Glutamatergic neuron (in vitro differentiated cells): ENCODE results near the gene DOCK1. TPM values are rescaled to one million over a fixed set of nuclear protein-coding genes. Genes with fewer than 3 reads are reported as not detected.

ENCODE experiments used
- DNase-seq: peaks from one replicate; pipeline ENCODE4 v3.0.0; 2022
- H3K27ac Mint-ChIP-seq: one replicate; pipeline ENCODE4 v1.8.0; 2020; ENCODE audit warnings: mild to moderate bottlenecking, mixed read lengths, inconsistent platforms; ENCODE audit not compliant: unreplicated experiment
- H3K27me3 Mint-ChIP-seq: one replicate; pipeline ENCODE4 v1.8.0; 2020; ENCODE audit warnings: mild to moderate bottlenecking, moderate library complexity, mixed read lengths, inconsistent platforms; ENCODE audit not compliant: unreplicated experiment
- H3K36me3 Mint-ChIP-seq: one replicate; pipeline ENCODE4 v1.8.0; 2020; ENCODE audit warnings: mild to moderate bottlenecking, mixed read lengths, inconsistent platforms; ENCODE audit not compliant: unreplicated experiment
- H3K4me1 Mint-ChIP-seq: one replicate; pipeline ENCODE4 v1.8.0; 2020; ENCODE audit warnings: mild to moderate bottlenecking, low read depth, mixed read lengths, inconsistent platforms; ENCODE audit not compliant: unreplicated experiment
- H3K4me3 Mint-ChIP-seq: one replicate; pipeline ENCODE4 v1.8.0; 2020; ENCODE audit warnings: mild to moderate bottlenecking, mixed read lengths, inconsistent platforms; ENCODE audit not compliant: unreplicated experiment
- H3K9me3 Mint-ChIP-seq: one replicate; pipeline ENCODE4 v1.8.0; 2020; ENCODE audit warnings: mild to moderate bottlenecking, moderate library complexity, mixed read lengths, inconsistent platforms; ENCODE audit not compliant: unreplicated experiment
- CTCF ChIP-seq: fragments of 200-600 bp; sonication (generic); IDR thresholded peaks from one replicate; pipeline ENCODE4 v1.5.0; 2021; ENCODE audit not compliant: partially characterized antibody, unreplicated experiment
- total RNA-seq: library from RNA; stranded (reverse); fragmentation: NEBNext Ultra II Directional; extraction: Animal tissue kit (Norgen Biotek cat#: 25700); gene quantifications from one replicate; pipeline ENCODE4 v1.2.1, GENCODE V29; 2021; ENCODE audit not compliant: unreplicated experiment

The DOCK1 gene
- total RNA-seq, 1 donor from 2014 or later: 19.7 TPM

DNA sequence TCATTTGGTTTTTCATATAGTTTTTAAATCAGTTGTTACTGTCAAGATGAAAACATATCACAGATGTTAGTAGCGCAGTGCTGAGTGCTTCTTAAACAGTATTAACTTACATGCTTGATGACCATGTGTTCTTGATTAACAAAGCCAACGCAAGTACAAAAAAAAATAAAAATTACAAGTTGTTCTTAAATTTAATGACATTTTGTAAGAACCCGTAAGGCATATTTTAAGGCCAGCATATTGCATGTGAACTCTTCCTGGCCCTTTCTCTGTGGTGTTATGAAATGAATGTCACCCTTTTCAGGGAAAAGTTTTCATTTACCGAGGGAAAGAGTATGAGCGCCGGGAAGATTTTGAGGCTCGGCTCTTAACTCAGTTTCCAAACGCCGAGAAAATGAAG is 503.5 kb downstream of the DOCK1 start:
- no peak overlapping the region for H3K27ac Mint-ChIP-seq
- peaks cover 2% of the 10 kb centered on the region for H3K9me3 Mint-ChIP-seq
- peaks cover 6% of the 10 kb centered on the region for H3K27me3 Mint-ChIP-seq
- H3K36me3 Mint-ChIP-seq: no peaks in the 10 kb centered on the region
- H3K4me3 Mint-ChIP-seq: no peak overlapping the region
- TF ChIP-seq CTCF: no peak
- no peak for DNase-seq
- H3K4me1 Mint-ChIP-seq: peaks cover 5% of the 10 kb centered on the region

DNA sequence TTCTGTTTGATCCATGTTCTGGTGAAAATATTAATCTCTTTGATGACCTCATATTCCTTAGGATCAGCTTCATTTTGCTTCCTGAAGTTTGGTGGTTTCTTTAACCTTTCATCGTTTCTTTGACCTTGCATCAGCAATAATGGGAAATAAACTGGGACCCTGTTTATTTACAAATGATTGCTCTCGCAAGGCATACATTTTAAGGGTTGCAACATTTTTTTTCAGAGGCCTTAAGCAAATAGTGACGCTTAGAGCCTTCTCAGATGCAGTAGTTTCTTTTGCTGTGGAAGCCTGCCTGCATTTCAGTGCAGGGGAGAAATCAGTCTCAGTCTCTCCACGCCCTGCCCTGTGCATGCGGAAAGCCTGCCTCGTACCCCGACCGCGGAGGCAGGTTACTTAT is 504.8 kb downstream of the DOCK1 start:
- H3K4me3 Mint-ChIP-seq: no peak overlapping the region
- H3K27me3 Mint-ChIP-seq: peaks cover 6% of the 10 kb centered on the region
- TF ChIP-seq CTCF: no peak
- H3K27ac Mint-ChIP-seq: no peak overlapping the region
- DNase-seq: no peak
- no peaks in the 10 kb centered on the region for H3K9me3 Mint-ChIP-seq
- H3K36me3 Mint-ChIP-seq: no peaks in the 10 kb centered on the region
- H3K4me1 Mint-ChIP-seq: peaks cover 5% of the 10 kb centered on the region

- Mint-ChIP-seq H3K36me3 (no peaks in the 10 kb centered on the region), H3K27me3 (peaks cover 2% of the 10 kb centered on the region), H3K4me1 (peaks cover 5% of the 10 kb centered on the region), H3K4me3 (no peak overlapping the region), H3K9me3 (no peaks in the 10 kb centered on the region), H3K27ac (no peak overlapping the region)
- DNase-seq: no peak
- no peak for TF ChIP-seq CTCF
Observed at GRCh38 chr10:127411062-127411461, 505.8 kb downstream of the DOCK1 start.

- no peak for DNase-seq
- no peak for TF ChIP-seq CTCF
- peaks cover 7% of the 10 kb centered on the region for H3K4me1 Mint-ChIP-seq
- peaks cover 1% of the 10 kb centered on the region for H3K9me3 Mint-ChIP-seq
- H3K4me3 Mint-ChIP-seq: no peak overlapping the region
- H3K27ac Mint-ChIP-seq: no peak overlapping the region
- H3K27me3 Mint-ChIP-seq: no peaks in the 10 kb centered on the region
- H3K36me3 Mint-ChIP-seq: no peaks in the 10 kb centered on the region
Observed at GRCh38 chr10:127413326-127413725, 508.1 kb downstream of the DOCK1 start.

DNA sequence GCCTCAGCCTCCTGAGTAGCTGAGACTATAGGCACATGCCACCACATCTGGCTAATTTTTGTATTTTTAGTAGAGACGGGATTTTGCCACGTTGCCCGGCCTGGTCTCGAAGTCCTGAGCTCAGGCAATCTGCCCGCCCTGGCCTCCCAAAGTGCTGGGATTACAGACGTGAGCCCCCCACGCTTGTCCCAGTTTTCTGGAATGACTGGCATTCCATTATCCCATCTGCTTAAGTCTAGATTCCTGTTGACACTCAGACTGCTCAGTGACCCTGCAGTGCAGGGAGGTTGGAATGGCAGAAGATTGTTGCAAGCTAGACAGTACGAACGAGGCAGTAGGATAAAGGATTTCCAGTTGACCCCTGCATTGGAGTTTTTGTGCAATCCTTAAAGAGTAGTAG is 508.8 kb downstream of the DOCK1 start:
- Mint-ChIP-seq H3K9me3 (peaks cover 1% of the 10 kb centered on the region), H3K27ac (no peak overlapping the region)

More for the DNA sequence above, 508.8 kb downstream of the DOCK1 start:
- Mint-ChIP-seq H3K36me3 (no peaks in the 10 kb centered on the region), H3K27me3 (peaks cover 1% of the 10 kb centered on the region), H3K4me1 (peaks cover 7% of the 10 kb centered on the region), H3K4me3 (no peak overlapping the region)
- DNase-seq: no peak
- TF ChIP-seq CTCF: no peak
